ENCODE results near the gene GTPBP4.
A peak's percentile ranks its signal among the peaks of the same experiment; 100 is the strongest.
"Not testable (repeated sequence)": the region's sequence is repeated elsewhere in the genome, so short reads cannot be mapped to it uniquely, and the experiment has no call there.

The GTPBP4 gene

GRCh38 chr10:1033601-1034000 lies 45.4 kb downstream of the GTPBP4 start:
- FAIRE-seq (no peak), DNase-seq (ENCODE audit: insufficient read length, low spot score) (no peak)
- TF ChIP-seq TAF1 (IDR thresholded peaks at IDR 0.05; ENCODE audit: low read depth, low read length) = no peak
- TF ChIP-seq POLR2AphosphoS5 (IDR thresholded peaks at IDR 0.05; ENCODE audit: low read depth, low read length) = no peak
- no peak for TF ChIP-seq PAX5 (IDR thresholded peaks at IDR 0.05; ENCODE audit: insufficient read depth, low read length, severe bottlenecking)
- no peak for TF ChIP-seq SPI1 (IDR thresholded peaks at IDR 0.05; ENCODE audit: low read depth, low read length)

DNA sequence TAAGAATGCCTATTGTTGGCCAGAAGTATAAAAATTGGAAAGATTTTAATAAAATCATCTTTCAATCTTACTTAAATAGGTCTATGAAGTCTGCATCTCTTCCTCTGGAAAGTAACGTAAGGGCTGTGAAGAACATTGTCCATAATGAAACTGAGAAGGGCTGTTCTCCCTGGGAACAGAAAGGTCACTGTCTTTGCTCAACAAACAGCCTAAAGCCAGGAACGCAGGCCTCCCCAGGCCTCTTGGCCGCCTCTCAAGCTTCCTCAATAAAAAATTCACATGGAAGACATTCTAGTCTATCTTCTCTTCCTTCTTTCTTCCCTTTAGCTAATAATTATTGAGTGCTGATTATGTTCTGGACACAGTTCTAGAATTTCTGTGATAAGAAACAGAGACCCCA lies 46.5 kb downstream of the GTPBP4 start:
- no peak for TF ChIP-seq POLR2AphosphoS5 (IDR thresholded peaks at IDR 0.05; ENCODE audit: low read depth, low read length)
- TF ChIP-seq POU2F2 (IDR thresholded peaks at IDR 0.05; ENCODE audit: low read depth, low read length) = no peak
- TF ChIP-seq POLR2A (IDR thresholded peaks at IDR 0.05; ENCODE audit: low read depth, low read length) = no peak
- no peak for TF ChIP-seq TAF1 (IDR thresholded peaks at IDR 0.05; ENCODE audit: low read depth, low read length)
- TF ChIP-seq SPI1 (IDR thresholded peaks at IDR 0.05; ENCODE audit: low read depth, low read length) = no peak
- no peak for TF ChIP-seq PAX5 (IDR thresholded peaks at IDR 0.05; ENCODE audit: insufficient read depth, low read length, severe bottlenecking)
- DNase-seq (ENCODE audit: insufficient read length, low spot score) (no peak), FAIRE-seq (no peak)

DNA sequence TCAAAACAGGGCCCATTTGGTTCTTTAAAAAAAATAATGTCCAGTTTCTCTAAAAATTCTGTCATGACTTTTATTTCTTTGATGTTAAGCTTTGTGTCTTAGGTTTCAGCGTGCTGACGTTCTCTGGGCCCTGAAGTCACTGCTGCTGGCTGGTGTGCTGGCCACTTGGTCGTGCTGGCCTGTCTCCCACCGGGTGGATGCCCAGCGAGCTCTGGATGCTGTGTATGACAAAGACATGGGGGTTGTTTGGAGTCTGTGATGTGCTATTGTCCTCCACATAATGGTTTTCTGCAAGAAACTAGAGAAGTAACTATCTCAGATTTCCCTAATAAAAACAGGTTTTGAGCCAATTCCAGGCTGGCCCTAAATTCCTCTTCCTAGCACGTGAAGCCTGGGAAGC lies 47.0 kb downstream of the GTPBP4 start:
- TF ChIP-seq SPI1 (IDR thresholded peaks at IDR 0.05; ENCODE audit: low read depth, low read length) (no peak), POU2F2 (IDR thresholded peaks at IDR 0.05; ENCODE audit: low read depth, low read length) (no peak), PAX5 (IDR thresholded peaks at IDR 0.05; ENCODE audit: insufficient read depth, low read length, severe bottlenecking) (no peak), TAF1 (IDR thresholded peaks at IDR 0.05; ENCODE audit: low read depth, low read length) (no peak), POLR2A (IDR thresholded peaks at IDR 0.05; ENCODE audit: low read depth, low read length) (no peak), POLR2AphosphoS5 (IDR thresholded peaks at IDR 0.05; ENCODE audit: low read depth, low read length) (no peak)
- DNase-seq (ENCODE audit: insufficient read length, low spot score) = no peak
- no peak for FAIRE-seq

DNA sequence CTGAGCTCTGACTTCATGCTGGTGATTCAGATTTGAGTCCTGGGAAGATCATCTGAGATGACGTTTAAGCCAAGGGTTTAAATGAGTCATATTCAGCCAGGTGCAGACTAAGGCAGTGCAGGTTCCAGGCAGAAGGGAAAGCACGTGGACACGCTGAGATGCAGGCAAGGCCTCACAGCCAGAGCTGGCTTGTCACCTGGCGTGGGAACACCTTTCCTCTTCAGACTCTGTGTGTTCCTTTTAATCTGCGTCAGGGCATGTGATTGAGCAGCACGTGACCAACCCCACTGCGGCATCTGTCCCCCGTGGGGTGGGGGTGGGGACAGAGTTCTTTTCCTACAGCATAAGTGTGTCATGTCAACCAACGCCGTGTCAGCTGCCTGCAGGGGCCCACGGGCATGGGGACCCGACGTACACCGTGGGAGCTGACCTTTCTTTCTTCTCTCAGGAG lies 48.1 kb downstream of the GTPBP4 start:
- DNase-seq (ENCODE audit: insufficient read length, low spot score) = no peak
- TF ChIP-seq SPI1 (IDR thresholded peaks at IDR 0.05; ENCODE audit: low read depth, low read length) = no peak
- no peak for TF ChIP-seq PAX5 (IDR thresholded peaks at IDR 0.05; ENCODE audit: insufficient read depth, low read length, severe bottlenecking)
- no peak for TF ChIP-seq POLR2AphosphoS5 (IDR thresholded peaks at IDR 0.05; ENCODE audit: low read depth, low read length)
- TF ChIP-seq POLR2A (IDR thresholded peaks at IDR 0.05; ENCODE audit: low read depth, low read length) = no peak
- no peak for TF ChIP-seq TAF1 (IDR thresholded peaks at IDR 0.05; ENCODE audit: low read depth, low read length)
- no peak for TF ChIP-seq POU2F2 (IDR thresholded peaks at IDR 0.05; ENCODE audit: low read depth, low read length)
- no peak for FAIRE-seq

GRCh38 chr10:1037098-1037497 lies 48.9 kb downstream of the GTPBP4 start:
- no peak for FAIRE-seq
- TF ChIP-seq POLR2A (IDR thresholded peaks at IDR 0.05; ENCODE audit: low read depth, low read length) (no peak), POLR2AphosphoS5 (IDR thresholded peaks at IDR 0.05; ENCODE audit: low read depth, low read length) (no peak), TAF1 (IDR thresholded peaks at IDR 0.05; ENCODE audit: low read depth, low read length) (no peak), POU2F2 (IDR thresholded peaks at IDR 0.05; ENCODE audit: low read depth, low read length) (no peak), PAX5 (IDR thresholded peaks at IDR 0.05; ENCODE audit: insufficient read depth, low read length, severe bottlenecking) (no peak), SPI1 (IDR thresholded peaks at IDR 0.05; ENCODE audit: low read depth, low read length) (no peak)
- no peak for DNase-seq (ENCODE audit: insufficient read length, low spot score)

GRCh38 chr10:1038769-1039168 lies 50.5 kb downstream of the GTPBP4 start:
- not testable (repeated sequence) for DNase-seq (ENCODE audit: insufficient read length, low spot score); FAIRE-seq
- 0 out of 2 replicates have a peak, but pooled peaks have one; percentile 51 for TF ChIP-seq POLR2A (IDR thresholded peaks at IDR 0.05; ENCODE audit: low read depth, low read length)

DNA sequence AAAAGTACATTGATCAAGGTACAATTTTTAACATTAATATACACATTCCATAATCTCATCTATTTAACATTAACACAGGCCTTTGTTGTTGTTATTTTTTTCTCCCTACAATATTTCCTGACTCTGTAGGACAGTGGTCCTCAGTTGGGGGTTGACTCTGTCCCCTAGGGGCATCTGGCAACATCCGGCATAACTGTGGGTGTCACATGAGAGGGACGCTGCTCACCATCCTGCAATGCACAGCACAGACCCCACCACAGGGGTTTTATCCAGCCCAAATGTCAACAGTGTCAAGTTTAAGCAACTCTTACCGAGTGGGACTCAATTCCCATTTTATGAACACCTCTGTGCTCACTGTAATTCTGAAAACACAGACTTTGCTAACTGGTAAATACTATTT lies 51.9 kb downstream of the GTPBP4 start:
- TF ChIP-seq POLR2AphosphoS5 (IDR thresholded peaks at IDR 0.05; ENCODE audit: low read depth, low read length) (no peak), POU2F2 (IDR thresholded peaks at IDR 0.05; ENCODE audit: low read depth, low read length) (no peak), TAF1 (IDR thresholded peaks at IDR 0.05; ENCODE audit: low read depth, low read length) (no peak), SPI1 (IDR thresholded peaks at IDR 0.05; ENCODE audit: low read depth, low read length) (no peak), PAX5 (IDR thresholded peaks at IDR 0.05; ENCODE audit: insufficient read depth, low read length, severe bottlenecking) (no peak), POLR2A (IDR thresholded peaks at IDR 0.05; ENCODE audit: low read depth, low read length) (no peak)
- FAIRE-seq = no peak
- DNase-seq (ENCODE audit: insufficient read length, low spot score) = no peak

DNA sequence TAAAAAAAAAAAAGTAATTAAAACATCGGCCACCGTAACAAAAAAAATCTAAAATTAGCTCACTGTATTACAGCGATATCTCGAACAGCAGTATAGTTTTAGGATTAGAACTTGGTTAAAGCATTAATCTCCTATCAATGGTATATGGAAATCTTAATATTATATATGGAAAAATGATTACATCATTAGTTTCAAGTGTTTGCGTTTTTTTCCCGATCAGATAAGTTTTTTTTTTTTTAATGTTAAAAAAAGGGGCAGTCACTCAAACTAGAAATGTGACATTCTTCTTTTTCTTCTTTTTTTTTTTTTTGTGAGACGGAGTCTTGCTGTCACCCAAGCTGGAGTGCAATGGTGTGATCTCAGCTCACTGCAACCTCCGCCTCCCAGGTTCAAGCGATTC lies 53.3 kb downstream of the GTPBP4 start:
- DNase-seq (ENCODE audit: insufficient read length, low spot score) = no peak
- no peak for FAIRE-seq
- TF ChIP-seq TAF1 (IDR thresholded peaks at IDR 0.05; ENCODE audit: low read depth, low read length) = no peak
- TF ChIP-seq SPI1 (IDR thresholded peaks at IDR 0.05; ENCODE audit: low read depth, low read length) = no peak
- TF ChIP-seq POLR2A (IDR thresholded peaks at IDR 0.05; ENCODE audit: low read depth, low read length) = no peak
- no peak for TF ChIP-seq POLR2AphosphoS5 (IDR thresholded peaks at IDR 0.05; ENCODE audit: low read depth, low read length)
- no peak for TF ChIP-seq POU2F2 (IDR thresholded peaks at IDR 0.05; ENCODE audit: low read depth, low read length)
- no peak for TF ChIP-seq PAX5 (IDR thresholded peaks at IDR 0.05; ENCODE audit: insufficient read depth, low read length, severe bottlenecking)

GRCh38 chr10:1043532-1043995 lies 55.3 kb downstream of the GTPBP4 start:
- TF ChIP-seq SPI1 (IDR thresholded peaks at IDR 0.05; ENCODE audit: low read depth, low read length) = peak; percentile 65
- peak; percentile 62 for TF ChIP-seq POLR2A (IDR thresholded peaks at IDR 0.05; ENCODE audit: low read depth, low read length)
- TF ChIP-seq PAX5 (IDR thresholded peaks at IDR 0.05; ENCODE audit: insufficient read depth, low read length, severe bottlenecking) = peak; percentile 28
- no peak for TF ChIP-seq POU2F2 (IDR thresholded peaks at IDR 0.05; ENCODE audit: low read depth, low read length)
- no peak for TF ChIP-seq POLR2AphosphoS5 (IDR thresholded peaks at IDR 0.05; ENCODE audit: low read depth, low read length)
- FAIRE-seq = peak; percentile 82
- DNase-seq (ENCODE audit: insufficient read length, low spot score) = no peak

DNA sequence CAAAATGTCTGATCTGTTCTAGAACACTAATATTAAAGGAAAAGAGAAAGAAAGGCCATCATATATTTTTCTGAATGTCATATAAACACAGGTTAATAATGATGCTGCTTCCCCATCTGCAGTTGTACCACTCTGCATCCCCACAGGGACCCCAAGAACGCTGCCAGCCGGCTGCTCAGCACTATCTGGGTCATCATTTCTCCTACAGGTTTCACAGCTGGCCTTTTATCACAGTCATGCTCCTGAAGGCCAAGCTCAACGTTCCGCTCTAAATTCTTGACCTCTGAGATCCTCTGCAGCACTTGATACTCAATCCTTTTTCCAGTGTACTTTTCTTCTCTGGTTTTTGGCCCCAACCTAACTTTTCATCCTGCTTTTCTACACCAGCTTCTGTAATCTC lies 55.9 kb downstream of the GTPBP4 start:
- FAIRE-seq = no peak
- TF ChIP-seq TAF1 (IDR thresholded peaks at IDR 0.05; ENCODE audit: low read depth, low read length) (no peak), POLR2A (IDR thresholded peaks at IDR 0.05; ENCODE audit: low read depth, low read length) (no peak), POLR2AphosphoS5 (IDR thresholded peaks at IDR 0.05; ENCODE audit: low read depth, low read length) (no peak), POU2F2 (IDR thresholded peaks at IDR 0.05; ENCODE audit: low read depth, low read length) (no peak), PAX5 (IDR thresholded peaks at IDR 0.05; ENCODE audit: insufficient read depth, low read length, severe bottlenecking) (no peak), SPI1 (IDR thresholded peaks at IDR 0.05; ENCODE audit: low read depth, low read length) (no peak)
- no peak for DNase-seq (ENCODE audit: insufficient read length, low spot score)
